ENCODE results near the gene TOM1. TPM values are rescaled to one million over a fixed set of nuclear protein-coding genes. Genes with fewer than 3 reads are reported as not detected.

TOM1 gene
- total RNA-seq, 2 experiments from 2014 or later: 30.0 to 37.8 TPM

GRCh38 chr22:35310556-35311550 is 11.2 kb downstream of the TOM1 start:
- Mint-ChIP-seq H3K36me3 (ENCODE audit: low read depth) (no peaks in the 10 kb centered on the region), H3K9me3 (no peaks in the 10 kb centered on the region), H3K27me3 (no peaks in the 10 kb centered on the region), H3K4me3 (no peak overlapping the region), H3K27ac (peak overlapping the region; percentile 55), H3K4me1 (peaks cover 85% of the 10 kb centered on the region)
- ChIA-PET POLR2A (interaction anchor here (1.5 kb wide), 1 partner anchor 11 kb away, joined by 6 read pairs; the partner anchor contains the start of gene TOM1), CTCF (interaction anchor here (0.6 to 1.0 kb wide), 3 partner anchors 9 to 102 kb away, joined by 3 to 5 read pairs (median 4); partner anchors contain the start of gene TOM1)
- no peak for DNase-seq

DNA sequence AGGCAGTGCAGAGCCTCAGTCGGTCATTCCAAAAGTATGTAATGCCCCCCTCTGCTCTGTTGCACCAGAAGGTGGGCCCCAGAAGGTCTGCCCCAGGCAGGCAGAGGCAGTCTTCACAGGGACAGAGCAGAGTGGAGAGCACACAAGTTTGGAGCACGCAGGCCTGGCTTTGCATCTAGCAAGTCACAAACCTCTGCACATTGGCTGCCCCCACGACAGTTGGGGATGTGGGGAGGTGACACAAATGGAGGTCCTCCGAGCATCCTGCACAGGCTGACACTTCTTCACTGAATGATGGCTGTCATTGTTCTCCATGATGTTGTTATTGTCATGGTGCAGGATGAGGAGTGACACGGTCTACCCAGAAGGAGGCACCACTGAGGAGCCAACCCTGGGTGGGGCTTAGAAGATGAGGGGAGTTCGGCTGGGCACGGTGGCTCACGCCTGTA is 11.9 kb downstream of the TOM1 start:
- CTCF ChIA-PET: interaction anchor here (0.6 kb wide), 1 partner anchor 101 kb away, joined by 3 read pairs; no protein-coding TSS in a partner anchor
- peaks cover 82% of the 10 kb centered on the region for H3K4me1 Mint-ChIP-seq
- H3K27me3 Mint-ChIP-seq: no peaks in the 10 kb centered on the region
- DNase-seq: no peak
- H3K36me3 Mint-ChIP-seq (ENCODE audit: low read depth): no peaks in the 10 kb centered on the region
- no peak overlapping the region for H3K4me3 Mint-ChIP-seq
- POLR2A ChIA-PET: interaction anchor here (1.5 kb wide), 1 partner anchor 12 kb away, joined by 6 read pairs; the partner anchor contains the start of gene TOM1
- peak overlapping the region; percentile 51 for H3K27ac Mint-ChIP-seq
- H3K9me3 Mint-ChIP-seq: no peaks in the 10 kb centered on the region

- Mint-ChIP-seq H3K36me3 (ENCODE audit: low read depth) (no peaks in the 10 kb centered on the region), H3K4me3 (no peak overlapping the region), H3K27ac (no peak overlapping the region), H3K9me3 (no peaks in the 10 kb centered on the region), H3K4me1 (peaks cover 74% of the 10 kb centered on the region), H3K27me3 (no peaks in the 10 kb centered on the region)
- DNase-seq: no peak
- CTCF ChIA-PET: interaction anchor here (0.9 to 1.4 kb wide), 3 partner anchors 11 to 18 kb away, joined by 3 to 6 read pairs (median 3); no protein-coding TSS in a partner anchor
- POLR2A ChIA-PET: interaction anchor here (1.4 kb wide), 1 partner anchor 13 kb away, joined by 3 read pairs; the partner anchor contains the start of gene TOM1
Measured at GRCh38 chr22:35312198-35313059, 12.7 kb downstream of the TOM1 start.

- DNase-seq: no peak
- Mint-ChIP-seq H3K36me3 (ENCODE audit: low read depth) (no peaks in the 10 kb centered on the region), H3K9me3 (no peaks in the 10 kb centered on the region), H3K4me1 (peaks cover 63% of the 10 kb centered on the region), H3K27me3 (no peaks in the 10 kb centered on the region), H3K4me3 (no peak overlapping the region), H3K27ac (peak overlapping the region; percentile 22)
- ChIA-PET POLR2A (interaction anchor here (1.4 kb wide), 1 partner anchor 14 kb away, joined by 3 read pairs; the partner anchor contains the start of gene TOM1), CTCF (interaction anchor here (0.6 to 1.4 kb wide), 5 partner anchors 10 to 24 kb away, joined by 3 to 6 read pairs (median 3); no protein-coding TSS in a partner anchor)
Measured at GRCh38 chr22:35313311-35314121, 13.8 kb downstream of the TOM1 start.

- POLR2A ChIA-PET: no interaction called here
- no peaks in the 10 kb centered on the region for H3K9me3 Mint-ChIP-seq
- H3K36me3 Mint-ChIP-seq (ENCODE audit: low read depth): no peaks in the 10 kb centered on the region
- no peak overlapping the region for H3K4me3 Mint-ChIP-seq
- H3K4me1 Mint-ChIP-seq: peaks cover 54% of the 10 kb centered on the region
- H3K27me3 Mint-ChIP-seq: no peaks in the 10 kb centered on the region
- DNase-seq: no peak
- H3K27ac Mint-ChIP-seq: no peak overlapping the region
- CTCF ChIA-PET: interaction anchor here (0.8 to 1.4 kb wide), 3 partner anchors 16 to 71 kb away, joined by 3 to 6 read pairs (median 3); no protein-coding TSS in a partner anchor
Measured at GRCh38 chr22:35314161-35314942, 14.7 kb downstream of the TOM1 start.

DNA sequence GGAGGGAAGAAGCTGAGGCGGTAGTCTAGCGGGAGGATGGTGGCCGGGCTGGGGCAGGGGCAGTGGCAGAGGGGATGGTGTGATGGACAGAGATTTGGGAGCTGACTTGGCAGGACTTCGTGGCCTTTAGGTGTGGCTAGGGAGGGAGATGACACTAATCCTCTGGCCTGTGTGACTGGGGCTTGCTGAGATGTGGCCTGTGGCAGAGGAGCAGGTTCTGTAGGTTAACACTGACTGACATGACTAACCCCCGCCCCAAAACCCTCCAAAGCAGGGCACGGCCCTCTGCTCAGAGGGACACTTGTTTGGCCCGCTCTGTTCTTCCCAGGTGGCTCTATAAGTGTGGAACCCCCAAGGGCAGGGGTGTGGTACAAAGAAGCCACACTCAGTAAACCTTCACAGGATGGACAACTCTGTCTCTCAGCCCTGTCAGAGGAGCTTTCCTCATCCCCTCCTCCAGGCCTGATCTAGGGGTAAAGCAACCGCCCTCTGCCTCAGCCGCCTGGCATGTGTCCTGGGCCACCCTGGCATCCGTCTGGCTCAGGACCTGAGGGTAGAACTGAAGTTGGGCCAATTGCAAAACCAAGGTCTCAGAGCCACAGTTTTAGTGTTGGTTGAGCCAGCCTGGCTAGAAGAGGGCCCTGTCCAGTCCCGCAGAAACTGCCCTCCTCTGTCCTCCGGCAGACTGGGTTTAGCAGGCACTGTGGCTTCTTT is 15.6 kb downstream of the TOM1 start:
- no peak overlapping the region for H3K27ac Mint-ChIP-seq
- no peak for DNase-seq
- peaks cover 47% of the 10 kb centered on the region for H3K4me1 Mint-ChIP-seq
- H3K9me3 Mint-ChIP-seq: no peaks in the 10 kb centered on the region
- H3K27me3 Mint-ChIP-seq: no peaks in the 10 kb centered on the region
- no peaks in the 10 kb centered on the region for H3K36me3 Mint-ChIP-seq (ENCODE audit: low read depth)
- POLR2A ChIA-PET: no interaction called here
- H3K4me3 Mint-ChIP-seq: no peak overlapping the region
- CTCF ChIA-PET: interaction anchor here (0.8 kb wide), 1 partner anchor 70 kb away, joined by 6 read pairs; no protein-coding TSS in a partner anchor

DNA sequence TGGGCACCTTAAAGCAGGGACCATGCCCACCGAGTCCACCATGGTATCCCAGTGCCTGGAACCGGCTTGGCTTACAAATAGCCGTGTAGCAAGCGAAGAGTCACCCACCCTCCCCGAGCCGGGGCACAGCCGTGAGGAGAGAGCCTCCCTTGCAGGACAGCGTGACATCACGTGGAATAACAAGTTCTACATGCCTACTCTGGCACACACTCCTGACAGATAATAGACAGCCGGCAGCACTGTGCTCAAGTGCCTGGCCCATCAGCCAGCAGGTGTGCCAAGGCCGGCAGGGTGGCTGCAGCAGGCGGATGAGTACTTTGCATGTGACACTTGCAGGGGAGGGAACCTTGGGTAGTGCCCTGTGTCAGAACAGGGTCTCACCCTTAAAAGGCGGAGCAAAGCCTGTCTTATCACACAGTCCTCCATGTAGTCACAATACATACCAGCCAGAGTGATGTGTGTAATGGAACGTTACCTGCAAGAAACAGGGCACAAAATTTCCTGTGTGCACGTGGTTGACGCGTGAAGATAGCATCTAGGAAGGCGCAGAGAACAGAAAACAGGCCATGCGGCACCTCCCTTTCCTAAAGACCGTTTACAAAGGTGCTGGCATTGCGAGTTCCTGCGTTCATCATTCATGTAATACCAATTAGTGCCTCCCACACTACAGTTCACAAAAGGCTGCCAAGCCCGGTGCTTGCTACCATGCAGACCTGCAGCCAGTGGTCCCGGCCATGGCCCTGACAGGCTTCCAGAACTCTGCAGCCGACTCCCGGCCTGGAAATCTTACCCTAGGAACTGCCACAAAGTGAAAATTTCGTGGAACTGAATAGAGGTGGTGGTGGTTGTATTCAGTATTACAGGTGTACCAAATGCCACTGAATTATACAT is 16.4 kb downstream of the TOM1 start:
- Mint-ChIP-seq H3K27me3 (no peaks in the 10 kb centered on the region), H3K4me1 (peaks cover 39% of the 10 kb centered on the region), H3K4me3 (no peak overlapping the region), H3K27ac (no peak overlapping the region), H3K9me3 (no peaks in the 10 kb centered on the region), H3K36me3 (ENCODE audit: low read depth) (no peaks in the 10 kb centered on the region)
- ChIA-PET POLR2A (no interaction called here), CTCF (no interaction called here)
- DNase-seq: no peak

DNA sequence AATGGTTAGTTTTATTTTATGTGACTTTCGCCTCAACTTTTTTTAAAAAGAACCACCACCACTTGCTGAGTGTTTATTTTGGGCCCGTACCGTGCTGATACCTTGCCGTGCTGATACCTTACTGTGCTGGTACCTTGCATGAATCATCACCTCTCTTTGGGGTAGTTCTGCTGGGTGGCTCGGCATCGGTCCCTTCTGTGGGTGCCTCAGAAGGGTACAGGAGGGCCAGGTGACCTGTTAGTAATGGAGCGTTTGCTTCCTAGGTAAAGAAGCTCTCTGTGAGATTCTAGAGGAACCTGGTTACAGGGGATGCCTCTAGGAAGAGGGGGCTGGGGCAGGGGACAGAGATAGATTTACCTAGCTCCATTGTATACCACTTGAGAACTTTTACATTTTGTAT is 17.1 kb downstream of the TOM1 start:
- H3K36me3 Mint-ChIP-seq (ENCODE audit: low read depth): no peaks in the 10 kb centered on the region
- CTCF ChIA-PET: interaction anchor here (1.6 kb wide), 1 partner anchor 13 kb away, joined by 5 read pairs; no protein-coding TSS in a partner anchor
- POLR2A ChIA-PET: no interaction called here
- no peak overlapping the region for H3K4me3 Mint-ChIP-seq
- H3K9me3 Mint-ChIP-seq: no peaks in the 10 kb centered on the region
- no peak overlapping the region for H3K27ac Mint-ChIP-seq
- H3K27me3 Mint-ChIP-seq: no peaks in the 10 kb centered on the region
- no peak for DNase-seq
- H3K4me1 Mint-ChIP-seq: peaks cover 32% of the 10 kb centered on the region

- DNase-seq: no peak
- H3K9me3 Mint-ChIP-seq: no peaks in the 10 kb centered on the region
- H3K27me3 Mint-ChIP-seq: no peaks in the 10 kb centered on the region
- CTCF ChIA-PET: interaction anchor here (1.6 kb wide), 1 partner anchor 12 kb away, joined by 5 read pairs; no protein-coding TSS in a partner anchor
- POLR2A ChIA-PET: no interaction called here
- H3K4me1 Mint-ChIP-seq: peaks cover 24% of the 10 kb centered on the region
- no peaks in the 10 kb centered on the region for H3K36me3 Mint-ChIP-seq (ENCODE audit: low read depth)
- H3K4me3 Mint-ChIP-seq: no peak overlapping the region
- H3K27ac Mint-ChIP-seq: no peak overlapping the region
Measured at GRCh38 chr22:35317680-35318290, 18.1 kb downstream of the TOM1 start.
